Umbilical cord (tissue), 2 donors: ENCODE measurements around the gene TCF19. TPM values are rescaled to one million over a fixed set of nuclear protein-coding genes. Genes with fewer than 3 reads are reported as not detected.

Experiments used
- DNase-seq: peaks from one replicate; pipeline ENCODE4 v3.0.0-alpha.2; 2015; ENCODE audit warnings: low spot score
- total RNA-seq: library from RNA; depleted of rRNA; stranded (reverse); fragments of >200 nt; gene quantifications from one replicate; pipeline ENCODE4 v1.2.3, GENCODE V29; 2014; ENCODE audit warnings: low replicate concordance; ENCODE audit not compliant: insufficient read depth

The TCF19 gene, protein sequence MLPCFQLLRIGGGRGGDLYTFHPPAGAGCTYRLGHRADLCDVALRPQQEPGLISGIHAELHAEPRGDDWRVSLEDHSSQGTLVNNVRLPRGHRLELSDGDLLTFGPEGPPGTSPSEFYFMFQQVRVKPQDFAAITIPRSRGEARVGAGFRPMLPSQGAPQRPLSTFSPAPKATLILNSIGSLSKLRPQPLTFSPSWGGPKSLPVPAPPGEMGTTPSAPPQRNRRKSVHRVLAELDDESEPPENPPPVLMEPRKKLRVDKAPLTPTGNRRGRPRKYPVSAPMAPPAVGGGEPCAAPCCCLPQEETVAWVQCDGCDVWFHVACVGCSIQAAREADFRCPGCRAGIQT
- 6.5 TPM for total RNA-seq

DNA sequence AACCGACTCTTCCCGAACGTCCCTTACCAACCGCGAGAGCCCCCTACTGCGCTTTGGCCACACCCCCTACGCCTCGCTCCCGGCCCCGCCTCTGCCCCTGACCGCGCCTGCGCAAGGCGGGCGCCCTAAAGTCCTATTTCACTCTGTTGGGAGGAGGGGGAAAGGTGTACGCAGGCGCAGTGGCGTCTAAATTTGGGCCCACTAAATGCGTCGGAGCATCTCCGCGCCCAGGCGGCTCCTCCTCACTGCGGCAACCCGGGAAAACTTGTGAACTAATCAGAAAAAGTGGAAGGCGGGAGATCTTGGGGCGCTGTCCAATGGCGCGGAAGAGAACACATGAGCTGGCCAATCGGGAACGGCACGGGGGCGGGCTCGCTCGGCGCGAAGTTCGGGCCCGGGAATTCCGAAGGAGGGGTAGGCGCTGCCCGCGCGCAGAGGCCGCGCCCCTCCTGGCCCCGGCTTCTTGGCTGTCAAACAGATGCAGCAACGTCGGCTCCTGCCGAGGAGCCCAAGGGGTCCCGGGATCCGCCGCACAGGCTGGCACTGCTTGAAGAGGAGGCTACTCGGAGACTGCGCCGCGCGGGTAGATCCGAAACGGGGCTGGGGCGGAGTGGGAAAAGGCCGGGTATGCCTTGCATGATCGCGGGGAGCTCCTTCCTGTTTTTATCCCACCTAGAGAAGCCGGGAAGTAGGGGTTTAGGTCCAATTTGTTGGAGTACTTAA is at the start of gene TCF19:
TCF19 (plus strand) TSS at position 450 of the 723 bp plus-strand sequence. CDS start 881 bp downstream, outside the sequence.
- DNase-seq = peak; percentile 100

DNA sequence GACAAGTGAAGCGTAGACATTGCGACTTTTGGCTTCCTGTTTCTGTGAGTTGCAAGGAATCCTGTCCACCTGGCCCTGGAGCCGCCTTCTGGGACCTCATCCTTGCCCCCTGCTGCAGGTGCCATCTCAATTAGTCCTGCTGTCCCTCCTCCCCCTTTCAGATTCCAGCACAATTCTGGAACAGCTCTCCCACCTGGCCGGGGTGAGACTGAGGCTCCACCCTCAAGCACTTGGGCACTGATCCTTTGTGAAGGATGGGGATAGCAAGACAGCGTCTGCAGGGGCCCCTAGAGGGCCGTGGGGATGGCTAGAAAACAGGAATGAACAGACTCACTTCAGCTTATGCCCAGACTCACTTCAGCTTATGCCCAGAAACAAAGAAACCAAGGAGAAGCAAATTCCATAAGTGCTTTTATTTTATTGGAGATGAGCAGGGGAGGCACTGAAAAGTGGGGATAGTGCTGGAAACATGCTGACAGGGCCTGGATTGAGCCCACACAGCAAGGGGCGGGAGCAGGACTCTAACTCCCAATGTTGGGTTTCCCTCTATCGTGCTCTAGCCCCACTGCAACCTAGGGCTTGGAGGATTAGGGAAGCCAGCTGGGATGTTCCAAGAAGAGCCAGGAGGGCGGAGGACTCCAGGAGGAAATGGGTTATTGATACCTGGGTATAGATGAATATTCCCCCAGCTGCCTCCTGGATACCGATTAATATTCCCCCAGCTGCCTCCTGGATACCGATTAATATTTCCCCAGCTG is 47.4 kb upstream of the TCF19 start:
- no peak for DNase-seq

DNA sequence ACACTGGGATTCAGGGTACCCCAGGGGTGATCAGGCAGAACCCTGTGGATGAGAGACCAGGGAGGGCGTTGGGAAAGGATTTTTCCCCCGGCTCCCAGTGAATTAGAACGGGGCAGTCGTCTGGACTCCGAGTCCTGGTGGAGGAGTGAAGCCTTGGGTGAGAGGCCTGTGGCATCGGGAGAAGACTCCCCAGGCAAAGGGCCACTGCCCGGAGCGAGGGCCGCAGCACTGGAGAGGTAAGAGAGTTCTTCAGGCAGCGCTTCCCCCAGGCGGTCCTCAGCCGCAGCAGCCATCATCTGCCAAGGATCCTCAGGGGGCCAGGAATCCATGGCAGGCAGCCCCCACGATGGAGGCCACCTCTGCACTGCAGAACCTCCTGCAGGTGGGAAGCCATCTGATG is 46.7 kb upstream of the TCF19 start:
- DNase-seq = no peak

DNA sequence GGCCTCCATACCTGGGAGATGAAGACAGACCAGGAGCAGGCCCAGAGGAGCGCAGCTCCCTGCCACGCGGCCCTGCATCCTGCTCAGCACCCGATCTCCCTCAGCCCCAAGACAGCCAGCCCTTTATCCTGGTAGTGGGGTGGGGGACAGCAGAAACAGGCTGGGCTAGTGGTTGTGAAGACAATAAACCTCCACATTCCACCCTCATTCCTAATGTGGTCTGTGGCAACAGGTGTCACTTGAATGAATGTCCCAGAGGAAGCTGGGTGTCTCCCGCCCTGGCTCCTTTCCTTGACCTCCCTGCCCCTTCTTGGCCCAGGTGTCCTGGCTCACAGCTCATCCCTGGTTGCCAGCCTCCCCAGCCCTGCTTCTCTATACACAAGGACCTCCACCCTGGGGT is 45.9 kb upstream of the TCF19 start, which contains the start of gene C6orf15:
C6orf15 (minus strand) TSS at position 98 of the 400 bp plus-strand sequence; CDS start at position 78, 20 bp downstream.
- no peak for DNase-seq

DNA sequence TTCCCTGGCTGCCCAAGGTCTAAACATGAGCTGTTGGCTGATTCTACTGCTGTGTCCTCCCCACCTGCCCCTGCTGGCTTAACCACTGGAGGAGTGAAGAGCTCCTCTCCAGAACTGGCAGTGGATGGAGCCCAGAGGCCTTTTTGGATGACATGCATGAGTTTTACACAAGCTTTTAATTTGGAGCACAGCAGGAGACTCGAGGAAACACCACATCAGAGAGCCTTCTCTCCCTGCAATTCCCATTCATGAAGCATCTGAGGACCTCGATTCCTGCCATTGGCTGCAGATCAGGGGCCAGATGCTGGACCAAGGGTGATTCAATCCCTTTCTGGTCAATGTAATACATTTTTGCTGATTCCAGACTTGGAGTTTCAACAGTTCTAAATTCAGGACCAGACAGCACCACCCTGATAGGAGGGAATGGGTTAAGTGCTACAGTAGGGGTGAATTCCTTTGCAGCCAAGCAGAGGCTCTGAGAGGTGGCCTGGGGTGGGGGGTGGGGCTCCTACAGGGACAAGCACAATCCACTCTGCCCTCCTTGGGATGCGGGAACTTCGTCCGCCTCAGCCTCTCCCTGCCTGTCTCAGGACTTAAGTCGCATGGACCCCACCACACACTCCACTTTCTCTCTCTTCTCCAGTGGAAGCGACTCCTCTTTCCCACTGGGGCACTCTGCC is 44.4 kb upstream of the TCF19 start:
- peak; percentile 71 for DNase-seq

DNA sequence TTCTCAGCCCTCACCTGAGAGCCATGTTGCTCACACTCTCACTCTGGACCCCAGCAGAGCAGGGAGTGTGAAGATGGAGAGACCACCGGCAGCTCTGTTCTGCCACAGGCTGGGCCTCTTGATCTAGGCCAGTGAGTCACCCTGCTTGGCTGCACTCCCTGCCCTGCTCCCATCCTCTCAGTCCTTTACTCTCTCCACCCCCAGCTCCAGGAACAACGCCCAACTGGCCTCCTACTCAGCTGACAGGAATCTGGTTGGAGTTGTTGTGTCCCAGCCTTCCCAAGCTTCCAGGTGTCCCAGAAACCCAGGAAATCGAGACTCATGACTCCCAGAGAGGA is 43.9 kb upstream of the TCF19 start, which contains the start of gene PSORS1C1:
PSORS1C1 (plus strand) TSS at position 260 of the 338 bp plus-strand sequence. CDS start 14,833 bp downstream, outside the sequence.
- peak; percentile 97 for DNase-seq

DNA sequence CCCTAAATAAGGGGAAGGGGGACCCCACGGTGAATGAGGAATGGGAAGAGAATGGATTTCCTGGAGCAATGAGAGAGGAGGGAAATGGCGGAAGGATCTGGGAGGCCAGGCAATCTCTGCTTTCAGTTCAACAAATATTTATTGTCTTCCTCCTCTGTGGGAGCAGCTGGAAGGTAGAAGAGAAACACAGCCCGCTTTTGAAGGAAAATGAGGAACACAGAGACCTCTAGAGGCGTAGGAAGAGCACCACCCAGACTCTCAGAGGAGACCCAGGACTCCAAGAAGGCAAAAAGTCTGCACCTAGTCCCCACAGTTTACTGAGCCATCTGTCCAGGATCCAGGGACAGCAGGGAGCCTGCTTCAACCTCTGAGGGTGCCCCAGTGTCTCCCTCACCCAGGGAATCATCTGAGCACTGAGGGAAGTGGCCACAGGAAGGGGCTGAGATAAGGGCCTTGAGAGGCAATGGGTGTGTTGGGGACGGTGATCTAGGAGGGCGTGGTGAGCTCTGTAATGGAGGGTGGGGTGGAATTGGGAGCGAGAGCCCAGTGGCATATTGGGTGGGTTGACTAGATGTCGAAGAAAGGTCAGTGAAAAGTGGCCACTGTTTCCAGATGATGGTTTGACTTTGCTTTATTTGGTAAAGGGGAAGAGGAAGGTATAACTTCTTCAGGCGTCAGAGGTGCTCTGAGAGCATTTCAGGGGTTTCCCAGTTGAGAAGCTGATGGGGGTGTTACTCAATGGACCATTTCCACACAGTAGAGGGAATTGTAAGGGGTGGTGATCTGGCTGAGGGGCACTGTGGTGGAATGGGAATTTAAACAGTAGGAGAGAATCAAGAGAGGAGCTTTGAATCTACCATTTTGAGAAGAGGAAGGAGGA is 43.2 kb upstream of the TCF19 start:
- DNase-seq = peak; percentile 72

DNA sequence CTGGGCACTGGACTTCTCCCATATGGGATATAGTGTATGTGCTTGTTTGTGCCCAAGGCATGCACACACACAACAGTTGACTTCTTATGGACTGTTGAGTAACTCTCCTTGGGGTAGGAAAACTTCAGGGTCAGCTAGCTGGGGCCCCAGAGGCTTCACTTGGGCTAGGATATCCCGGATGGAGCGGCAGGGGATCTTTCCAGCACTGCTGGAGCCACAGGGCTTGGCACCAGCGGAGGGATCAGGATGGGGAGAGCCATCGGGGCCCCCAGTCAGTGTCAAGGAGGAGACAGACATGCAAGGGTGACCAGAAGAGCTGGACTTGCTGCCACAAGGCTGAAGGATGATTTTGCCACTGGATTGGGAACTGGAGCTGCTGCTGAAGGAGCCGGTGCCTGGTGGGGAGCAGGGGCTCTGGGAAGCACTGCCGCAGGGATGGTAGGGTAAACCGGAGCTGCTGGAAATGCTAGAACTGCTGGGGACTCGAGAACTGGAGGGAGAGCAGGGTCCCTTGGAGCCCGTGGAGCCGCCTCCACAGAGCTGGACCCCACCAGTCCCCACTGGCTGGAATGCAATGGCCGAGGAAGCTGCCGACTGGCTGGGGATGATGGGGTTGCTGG is 42.3 kb upstream of the TCF19 start:
- DNase-seq = no peak

DNA sequence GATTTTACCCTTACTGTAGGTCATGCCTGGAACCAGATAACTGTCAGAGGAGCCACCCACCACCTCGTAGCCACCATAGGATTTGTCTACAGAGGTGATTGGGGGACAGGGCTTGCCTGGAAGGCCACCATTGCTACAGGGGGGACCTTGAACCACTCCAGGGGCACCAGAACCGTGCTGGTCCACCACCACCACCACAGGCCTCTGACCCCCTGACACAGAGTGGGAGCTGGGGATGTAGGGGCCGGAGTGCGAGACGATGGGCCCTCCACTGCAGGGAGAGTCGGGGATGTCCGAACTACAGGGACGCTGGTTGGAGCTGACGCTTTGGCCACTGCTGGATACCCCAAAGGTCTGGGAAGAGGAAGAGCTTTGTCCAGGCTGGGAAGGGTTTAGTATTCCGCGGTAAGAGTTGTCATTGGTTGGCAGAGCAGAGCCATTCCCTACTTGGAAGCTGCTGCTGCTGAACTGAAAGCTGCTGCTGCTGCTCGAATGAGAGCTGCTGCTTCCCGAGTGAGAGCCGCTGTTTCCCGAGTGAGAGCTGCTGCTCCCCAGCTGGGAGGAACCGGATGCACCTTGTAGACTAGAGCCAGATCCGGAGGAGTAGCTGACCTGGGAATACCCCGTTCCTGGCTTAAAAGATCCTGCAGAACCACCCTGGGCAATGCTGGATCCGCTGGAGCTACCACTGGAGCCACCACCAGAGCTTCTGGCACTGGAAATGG is 41.6 kb upstream of the TCF19 start:
- DNase-seq = no peak

DNA sequence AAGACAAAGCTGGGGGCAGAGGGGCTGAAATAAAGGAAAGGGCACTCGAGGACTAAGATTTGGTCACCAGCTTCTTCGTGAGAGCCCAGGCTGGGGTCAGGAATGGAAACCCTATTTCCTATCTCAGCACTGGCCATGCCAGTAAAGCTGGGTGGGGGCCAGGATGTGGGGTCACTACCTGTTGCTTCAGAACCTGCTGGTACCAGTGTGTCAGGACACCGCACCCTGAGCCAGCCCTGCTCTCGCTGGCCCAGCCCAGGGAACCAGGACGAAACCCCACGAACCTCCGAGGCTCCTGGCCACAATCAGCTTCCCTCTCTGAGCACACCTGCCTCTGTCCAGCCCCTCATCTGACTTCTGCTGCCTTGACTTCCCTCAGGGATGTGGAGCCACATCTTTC is 40.2 kb upstream of the TCF19 start:
- DNase-seq = no peak

DNA sequence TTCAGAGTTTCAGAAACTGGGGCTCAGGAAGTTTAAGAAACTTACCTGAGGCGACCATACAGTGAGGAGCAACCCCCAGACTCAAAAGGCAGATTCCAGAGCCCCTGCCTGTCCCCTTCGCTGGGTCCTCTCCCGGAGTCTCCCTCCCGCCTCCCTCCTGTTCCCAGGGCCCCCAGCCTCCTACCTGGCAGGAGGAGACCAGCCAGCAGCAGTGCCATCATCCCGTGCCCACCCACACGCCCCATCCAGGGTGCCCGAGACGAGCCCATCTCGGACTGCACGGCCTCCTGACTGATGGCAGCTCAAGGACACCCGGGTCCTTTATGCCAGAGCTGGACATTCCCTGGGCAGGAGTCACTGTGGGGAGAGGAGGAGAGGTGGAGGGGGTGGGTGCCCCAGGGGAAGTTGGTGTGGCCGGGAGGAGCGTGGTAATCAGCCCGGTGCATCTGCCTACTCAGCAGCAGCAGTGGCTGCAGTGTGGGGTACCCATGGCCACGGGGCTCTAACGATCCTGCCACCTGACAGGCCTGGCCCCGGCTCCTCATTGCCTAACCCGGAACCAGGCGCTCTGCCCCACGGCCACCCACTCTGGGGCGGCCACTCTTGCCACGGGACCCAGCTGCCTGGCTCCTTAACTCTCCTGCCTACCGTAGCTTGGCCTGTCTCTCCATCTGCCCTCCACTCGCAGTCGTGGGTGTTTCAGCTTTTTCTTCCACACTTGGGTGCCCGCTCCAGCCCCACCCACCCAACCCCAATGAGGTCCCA is 38.1 kb upstream of the TCF19 start, which contains the start of gene CDSN:
CDSN (minus strand) TSS at position 296 of the 765 bp plus-strand sequence; CDS start at position 269, 27 bp downstream.
- DNase-seq = no peak

DNA sequence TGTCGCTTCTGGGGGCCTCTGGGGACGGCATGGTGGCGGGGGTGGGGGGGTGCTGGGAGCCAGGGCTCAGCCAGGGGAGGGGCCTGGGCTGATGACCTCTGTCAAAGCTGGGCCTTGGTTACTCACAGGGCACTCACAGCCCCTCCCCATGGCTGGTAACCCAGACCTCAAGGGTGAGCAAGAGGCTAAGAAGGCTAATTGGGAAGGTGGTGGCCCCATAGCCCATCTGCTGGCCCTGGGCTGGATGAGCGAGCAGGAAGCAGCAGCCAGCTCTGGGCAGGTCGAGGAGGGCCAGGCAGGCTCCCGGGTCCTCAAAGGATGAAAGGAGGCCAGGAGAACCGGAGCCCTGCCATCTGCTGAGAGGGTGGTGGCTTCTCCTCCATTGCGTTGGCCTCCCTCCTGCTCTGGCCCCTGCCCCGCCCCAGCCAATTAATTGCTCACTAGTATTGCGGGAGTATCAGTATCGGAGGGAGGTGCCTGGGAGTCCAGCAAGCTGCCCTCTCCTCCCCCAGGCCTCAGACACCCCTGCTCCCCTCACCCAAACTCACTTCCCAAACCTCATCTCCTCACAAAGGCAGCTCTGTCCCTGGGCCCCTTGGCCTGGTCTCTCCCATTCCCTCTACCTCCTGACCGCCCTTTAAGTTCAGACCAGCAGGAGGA is 37.1 kb upstream of the TCF19 start:
- no peak for DNase-seq

DNA sequence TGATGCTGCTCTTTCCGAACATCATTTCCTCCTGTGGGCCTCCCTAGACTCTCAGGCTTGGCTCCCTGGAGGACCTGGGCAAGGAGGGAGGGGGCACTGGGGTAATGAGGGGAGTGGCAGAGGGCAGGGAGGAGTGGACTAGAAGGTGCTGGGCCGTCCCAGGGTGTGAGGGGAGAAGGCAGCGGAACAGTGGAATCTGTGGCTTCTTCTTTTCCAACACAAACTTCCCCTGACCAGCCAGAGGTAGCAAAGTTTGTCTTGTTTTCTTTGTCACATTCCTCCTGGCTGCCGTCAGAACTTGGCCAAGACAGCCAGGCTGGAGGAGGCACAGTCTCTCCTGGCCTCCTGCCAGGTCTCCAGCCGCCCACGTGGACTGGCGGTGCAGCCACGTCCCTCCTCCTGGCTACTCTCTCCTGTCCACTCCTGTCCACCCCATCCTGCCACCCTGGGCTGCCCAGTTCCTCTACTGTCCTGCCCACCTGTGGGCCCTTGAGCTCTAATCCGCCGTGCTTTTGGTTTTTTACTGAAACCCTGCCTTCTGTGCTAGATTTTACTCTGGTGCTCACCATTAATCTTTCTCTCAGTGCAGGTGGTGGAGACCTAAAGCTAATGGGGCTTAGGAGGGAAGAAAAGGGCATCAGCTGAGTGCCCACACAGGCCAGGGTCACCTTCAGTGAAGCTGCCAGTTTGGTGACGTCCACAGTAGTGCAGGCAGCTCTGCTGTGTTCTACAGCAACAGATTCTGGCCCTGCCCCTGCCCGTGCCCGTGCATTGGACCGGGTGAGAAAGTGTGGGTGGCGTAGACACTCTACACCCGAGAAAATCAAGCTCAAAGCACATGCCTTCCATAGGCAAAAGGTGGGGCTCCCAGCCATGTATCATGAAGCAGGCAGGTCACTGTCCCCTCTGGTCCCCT is 35.3 kb upstream of the TCF19 start:
- DNase-seq = peak; percentile 93

DNA sequence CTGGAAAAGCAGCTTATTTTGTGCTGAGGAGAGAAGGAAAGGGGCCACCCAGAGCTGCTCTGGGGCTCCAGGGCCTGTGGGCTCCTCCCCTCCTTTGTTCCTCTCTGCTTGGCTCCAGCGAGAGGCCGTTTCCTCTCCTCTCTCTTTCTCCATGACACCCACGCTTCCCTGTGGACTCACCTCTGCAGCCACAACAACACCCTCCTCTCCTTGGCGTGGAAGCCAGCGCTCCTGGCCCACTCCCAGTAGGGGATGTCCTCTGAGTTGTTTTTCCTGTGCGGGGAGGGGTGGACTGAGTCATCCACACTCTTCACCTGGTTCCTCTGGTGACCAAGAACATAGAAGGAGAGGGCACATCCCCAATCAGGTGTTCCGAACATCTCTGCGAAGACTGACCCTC is 33.2 kb upstream of the TCF19 start:
- no peak for DNase-seq

DNA sequence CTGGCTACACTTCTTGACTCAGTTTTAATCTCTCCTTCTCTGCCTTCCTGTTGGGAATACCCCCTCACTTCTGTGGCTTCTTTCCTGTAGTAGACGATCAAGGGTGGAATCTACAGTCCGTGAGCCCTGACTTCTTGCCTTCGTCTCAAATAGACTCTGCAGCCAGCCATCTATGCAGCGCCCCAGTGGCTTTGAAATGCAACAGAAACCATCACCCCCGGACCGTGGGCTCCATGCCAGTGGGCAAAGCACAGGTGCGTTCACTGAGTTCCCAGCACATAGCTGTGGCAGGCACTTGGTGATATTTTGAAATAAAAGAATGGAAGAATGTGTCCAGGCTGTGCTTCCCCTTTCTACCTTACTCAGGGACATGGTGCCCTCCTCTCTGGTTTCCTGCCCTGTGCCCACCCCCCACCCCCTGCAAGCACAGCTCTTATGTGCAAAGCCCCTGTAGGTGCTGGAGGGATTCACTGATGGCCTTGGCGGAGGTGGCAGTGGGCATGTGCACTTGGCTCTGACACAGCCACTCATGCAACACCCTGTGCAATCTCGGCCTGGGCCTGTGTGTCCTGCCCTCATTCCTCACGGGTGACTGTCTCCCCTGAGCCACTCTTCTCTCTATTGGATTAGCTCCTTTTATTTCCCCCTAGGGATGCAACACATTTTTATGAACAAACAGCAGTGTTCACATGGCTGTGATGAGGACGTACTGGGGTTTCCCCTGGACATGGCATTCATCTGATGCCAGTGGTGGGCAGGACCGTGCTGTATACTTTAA is 32.6 kb upstream of the TCF19 start:
- no peak for DNase-seq
